ENCODE results near the gene DNAJB8.

Gene DNAJB8

DNA sequence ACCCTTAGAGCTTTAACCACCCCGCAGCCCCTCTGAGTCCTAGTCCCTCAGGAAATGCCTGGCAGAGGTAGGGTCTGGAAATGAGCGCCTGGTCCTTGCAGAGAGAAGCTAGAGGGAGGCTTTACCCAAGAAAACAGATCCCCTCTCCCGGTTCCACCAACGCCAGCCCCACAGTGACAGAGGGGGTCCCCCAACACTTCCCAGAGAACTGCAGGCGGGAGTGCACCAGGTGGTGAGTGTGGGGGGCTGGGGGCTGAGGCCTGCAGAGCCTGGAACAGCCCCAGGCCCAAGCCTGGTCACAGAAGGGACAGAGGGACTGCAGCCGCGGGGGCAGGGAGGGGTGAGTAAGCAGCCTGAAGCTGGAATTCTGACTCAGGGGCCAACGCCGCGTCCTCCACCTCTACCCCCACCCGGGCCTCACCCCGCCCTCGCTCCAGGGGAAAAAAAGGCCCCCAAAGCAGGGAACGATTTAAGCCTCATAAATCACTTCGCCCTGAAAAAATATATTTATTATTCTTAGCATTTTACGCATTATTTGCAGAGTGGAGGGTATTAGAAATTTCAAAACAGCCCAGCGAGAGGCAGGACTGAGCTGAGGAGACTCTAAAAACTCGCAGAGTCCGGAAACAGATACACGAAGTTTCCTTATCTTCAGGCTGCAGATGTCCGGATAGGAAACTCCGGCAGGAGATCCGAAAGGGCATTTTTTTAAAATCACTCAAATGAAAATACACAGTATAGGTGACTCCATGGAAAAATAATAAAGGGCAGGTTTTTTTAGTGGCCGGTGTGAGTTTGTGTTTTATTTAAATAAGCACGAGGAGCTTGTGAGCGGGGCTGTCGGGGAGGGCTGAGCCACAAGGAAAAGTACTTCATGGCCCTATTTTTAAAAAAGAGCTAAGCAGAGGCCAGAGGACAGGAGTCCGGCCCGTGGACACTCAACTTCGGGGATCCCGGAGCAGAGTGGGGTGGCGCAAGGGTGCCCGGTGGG is 16.3 kb upstream of the DNAJB8 start:
- DNase-seq (ENCODE audit: low read depth in 2 of 2): no peak

DNA sequence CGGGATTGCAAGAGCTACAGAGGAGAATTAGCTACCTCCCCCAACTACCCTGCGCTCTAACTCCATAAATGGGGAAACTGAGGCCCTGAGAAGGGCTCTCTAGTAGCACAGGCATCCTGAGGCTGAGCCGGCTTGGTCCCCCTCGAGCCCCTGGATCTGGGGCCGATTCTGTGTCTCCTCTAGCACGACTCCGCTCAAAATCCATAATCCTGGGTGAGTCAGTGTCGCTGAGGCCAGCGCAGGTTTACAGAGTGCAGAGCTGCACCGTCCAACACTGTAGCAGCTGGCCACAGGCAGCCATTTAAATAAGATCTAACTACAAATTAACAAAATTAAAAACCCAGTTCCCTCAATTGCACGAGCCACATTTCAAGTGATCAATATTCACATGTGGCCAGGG is 15.5 kb upstream of the DNAJB8 start:
- no peak for DNase-seq (ENCODE audit: low read depth in 2 of 2)

DNA sequence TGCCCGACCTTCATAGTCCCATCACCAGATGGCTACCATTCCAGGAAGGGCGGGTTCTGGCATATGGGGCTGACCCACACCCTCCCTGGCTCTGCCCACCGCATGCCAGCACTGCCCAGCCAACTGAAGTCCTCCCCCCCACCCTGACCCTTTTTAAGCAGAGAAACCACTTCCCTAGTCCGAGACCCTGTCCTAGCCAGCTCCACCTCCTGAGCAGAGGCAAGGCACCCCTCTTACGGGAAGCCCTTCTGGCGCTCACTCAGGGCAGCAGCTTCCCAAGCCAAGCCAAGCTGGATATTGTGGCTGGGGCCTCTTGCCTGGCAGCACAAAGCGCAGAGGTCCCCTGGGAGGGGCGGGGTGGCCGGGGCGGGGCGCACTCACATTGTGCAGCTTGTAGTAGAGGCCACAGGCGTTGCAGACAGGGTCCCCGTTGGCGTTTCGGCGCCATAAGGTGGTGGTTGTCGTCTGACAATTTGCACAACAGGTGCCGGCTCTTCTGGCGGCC is 14.8 kb upstream of the DNAJB8 start:
- DNase-seq (ENCODE audit: low read depth in 2 of 2): no peak

DNA sequence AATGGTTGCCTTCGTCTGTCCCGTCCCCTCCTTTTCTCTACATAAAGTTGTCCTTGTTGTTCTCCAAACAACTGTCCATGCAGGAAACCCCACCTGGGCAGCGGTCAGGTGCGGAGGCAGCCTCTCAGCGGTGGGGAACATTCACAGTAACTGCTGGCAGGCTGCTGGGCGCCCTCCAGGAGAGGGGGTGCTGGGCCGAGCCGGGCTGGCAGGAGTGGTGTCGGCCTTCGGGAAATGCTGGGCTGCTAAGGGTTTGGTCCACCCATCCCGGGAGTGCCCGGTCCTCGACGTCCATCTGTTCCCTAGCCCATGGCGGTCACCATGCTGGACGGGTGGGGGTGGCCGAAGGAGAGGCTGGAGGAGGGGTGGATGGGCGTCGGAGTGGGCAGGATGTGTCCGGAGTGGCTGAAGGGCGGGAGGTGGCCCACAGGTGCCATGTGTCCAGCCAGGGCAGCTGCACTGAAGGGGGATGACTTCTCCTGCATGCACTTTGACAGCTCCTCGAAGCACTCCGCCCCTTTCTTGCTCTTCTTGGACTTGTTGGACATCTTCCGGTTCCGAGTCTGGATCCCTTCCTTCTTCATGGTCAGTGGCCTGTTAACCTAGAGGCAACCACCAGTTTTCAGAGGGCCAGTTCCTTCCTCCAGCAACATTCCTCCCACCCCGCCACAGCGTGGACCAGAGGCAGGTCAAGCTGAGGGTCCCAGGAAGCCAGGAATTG is 14.2 kb upstream of the DNAJB8 start:
- no peak for DNase-seq (ENCODE audit: low read depth in 2 of 2)

DNA sequence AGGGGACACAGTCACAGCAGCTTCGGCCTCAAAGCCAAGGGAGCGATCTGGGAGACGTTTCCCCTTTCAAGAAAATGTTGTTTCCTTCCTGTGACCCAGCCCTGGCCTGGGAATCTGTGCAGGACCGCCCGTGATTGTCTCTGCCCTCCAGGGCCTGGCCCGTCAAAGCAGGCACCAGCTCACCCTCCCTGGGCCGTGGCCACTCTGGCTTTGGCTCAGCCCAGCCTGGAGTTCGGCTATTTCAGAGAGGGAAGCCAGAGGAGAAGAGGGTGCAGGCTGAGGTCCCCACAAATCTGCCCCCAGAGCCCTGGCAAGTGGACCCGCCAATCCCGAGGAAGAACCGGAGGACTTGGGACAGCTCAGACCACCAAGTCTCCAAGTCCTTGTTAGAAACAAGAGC is 13.6 kb upstream of the DNAJB8 start:
- DNase-seq (ENCODE audit: low read depth in 2 of 2): no peak

DNA sequence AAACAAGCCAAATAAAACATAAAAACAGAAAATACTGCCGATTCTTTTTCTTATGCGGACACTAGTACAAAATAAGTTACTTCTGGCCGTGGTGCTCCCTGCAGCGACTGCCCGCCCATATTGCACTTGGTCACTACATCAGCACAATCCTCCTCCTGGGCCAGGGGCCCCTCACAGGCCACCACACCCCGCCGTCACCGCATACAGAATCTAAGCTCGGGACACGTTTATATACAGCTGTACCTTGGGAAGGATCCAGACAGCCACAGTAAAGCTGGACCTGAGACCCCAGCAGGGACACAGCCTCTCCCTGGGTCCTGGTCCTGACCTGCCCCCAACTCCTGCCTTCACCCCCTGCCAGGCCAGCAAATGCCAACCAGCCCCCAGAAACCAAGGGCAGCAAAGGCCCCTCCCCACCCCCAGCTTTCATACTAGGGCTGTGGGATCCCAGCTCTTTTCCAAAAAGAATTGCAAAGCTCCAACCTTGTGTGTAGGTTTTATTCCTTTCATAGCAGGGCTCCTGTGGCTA is 12.9 kb upstream of the DNAJB8 start:
- DNase-seq (ENCODE audit: low read depth in 2 of 2): no peak

DNA sequence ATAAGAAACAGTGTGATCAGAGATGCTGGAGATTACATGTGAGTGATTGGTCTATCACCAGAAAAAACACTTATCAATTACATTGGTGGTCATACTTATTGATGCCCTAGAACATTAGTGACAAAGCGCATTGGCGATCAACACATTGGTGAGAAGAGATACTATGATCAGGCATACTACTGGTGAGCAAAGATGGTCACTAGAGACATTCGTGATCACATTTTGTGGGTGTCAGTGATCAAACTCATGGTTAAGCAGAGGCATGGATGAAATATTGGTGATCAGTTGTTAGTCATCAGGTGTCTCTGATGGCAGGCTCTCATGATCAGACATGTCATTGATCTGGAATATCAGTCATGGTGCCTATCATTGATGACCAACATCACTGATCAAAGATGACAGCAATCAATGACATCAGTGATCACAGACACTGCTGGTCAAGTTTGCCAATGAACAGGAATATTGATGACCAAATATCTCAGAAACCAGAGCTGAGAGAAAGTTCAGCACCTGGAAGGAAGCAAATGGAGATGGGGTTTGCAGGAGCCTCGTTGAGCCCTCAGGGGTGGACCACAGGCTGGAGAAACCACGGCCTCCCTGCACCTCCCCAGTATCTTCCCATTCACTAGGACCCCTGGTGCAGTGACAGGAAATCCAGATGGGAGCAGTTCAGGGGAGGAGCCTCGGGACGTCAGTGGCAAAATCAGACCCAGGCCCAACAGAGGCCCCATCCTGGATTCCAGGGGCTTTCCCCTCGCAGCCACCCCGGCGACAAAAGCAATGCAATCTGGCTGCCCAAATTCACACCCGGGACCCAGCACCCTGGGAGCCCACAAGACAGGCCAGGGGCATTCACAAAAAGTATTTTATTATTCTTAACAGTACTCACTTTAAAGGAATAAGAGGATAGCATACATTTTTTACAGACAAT is 12.2 kb upstream of the DNAJB8 start:
- no peak for DNase-seq (ENCODE audit: low read depth in 2 of 2)

DNA sequence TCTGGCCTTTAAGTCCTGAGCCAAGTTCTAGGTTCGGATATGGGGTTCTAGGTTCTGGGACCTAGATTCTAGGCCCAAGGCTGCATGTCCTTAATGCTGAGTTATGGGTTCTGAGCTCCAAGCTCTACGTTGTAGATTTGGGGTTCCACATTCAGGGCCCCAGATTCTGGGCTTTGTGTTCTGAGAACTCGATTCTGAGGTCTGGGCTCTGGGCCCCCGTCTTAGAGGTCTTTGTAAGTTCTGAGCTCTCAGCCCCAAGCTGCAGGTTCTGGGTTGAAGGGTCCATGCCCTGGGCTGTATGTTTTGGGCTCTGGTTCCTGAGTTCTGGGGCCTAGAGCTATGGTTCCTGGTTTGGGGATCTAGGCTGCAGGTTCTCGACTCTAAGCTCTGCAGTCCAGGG is 10.0 kb upstream of the DNAJB8 start:
- DNase-seq (ENCODE audit: low read depth in 2 of 2): no peak

DNA sequence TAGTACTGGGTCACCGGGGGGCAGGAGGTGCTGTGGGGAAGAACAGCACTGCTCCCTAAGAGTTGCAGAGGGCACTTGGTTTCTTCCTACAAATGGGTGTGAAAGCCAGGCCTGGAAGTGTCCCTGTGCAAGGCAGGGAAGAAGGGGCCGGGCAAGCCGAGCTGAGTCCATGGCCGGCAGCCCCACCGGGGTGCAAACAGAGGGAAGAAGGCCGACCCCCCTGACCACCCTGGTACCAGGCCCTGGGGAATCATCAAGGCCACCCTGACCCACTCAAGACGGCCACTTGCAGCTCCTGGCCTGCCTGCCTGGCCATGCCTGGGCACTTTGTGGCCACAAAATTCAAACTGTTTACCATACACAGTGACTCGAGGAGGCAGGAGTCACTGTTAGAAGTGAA is 8.7 kb upstream of the DNAJB8 start:
- no peak for DNase-seq (ENCODE audit: low read depth in 2 of 2)

DNA sequence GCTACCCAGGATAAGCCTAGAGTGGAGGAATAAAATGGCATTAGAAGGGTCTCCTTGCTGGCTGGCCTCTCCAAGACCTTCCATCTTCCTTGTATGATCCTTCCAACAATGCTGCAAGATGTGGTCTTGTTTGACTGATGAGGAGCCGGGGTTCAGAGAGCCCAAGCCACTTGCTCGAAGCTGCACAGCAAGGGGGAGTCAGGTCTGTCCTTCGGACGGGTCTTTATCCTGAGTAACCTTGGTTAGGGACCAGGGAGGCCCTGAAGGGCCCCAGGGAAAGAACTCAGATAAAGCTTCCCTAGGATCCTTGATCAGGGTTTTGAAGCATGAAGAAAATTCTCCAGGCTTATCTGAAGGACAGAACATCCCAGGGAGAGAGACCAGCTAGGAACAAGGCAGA is 7.0 kb upstream of the DNAJB8 start:
- no peak for DNase-seq (ENCODE audit: low read depth in 2 of 2)

DNA sequence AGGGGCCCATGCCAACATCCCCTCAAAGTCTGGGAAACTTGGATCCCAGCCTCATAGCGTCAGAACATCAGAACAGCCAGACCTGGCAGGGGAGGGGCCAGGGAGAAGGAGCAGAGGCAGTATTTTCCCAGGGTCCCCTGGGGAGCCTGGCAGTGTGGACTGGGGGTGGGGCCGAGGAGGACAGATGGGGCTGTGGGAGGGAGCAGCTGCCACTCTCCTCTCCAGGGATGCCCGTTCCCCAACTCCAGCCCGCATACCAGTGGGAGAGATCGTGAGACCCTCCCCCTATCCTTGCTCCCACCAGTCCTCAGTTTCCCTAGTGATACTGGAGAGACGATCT is 6.5 kb upstream of the DNAJB8 start:
- DNase-seq (ENCODE audit: low read depth in 2 of 2): no peak

DNA sequence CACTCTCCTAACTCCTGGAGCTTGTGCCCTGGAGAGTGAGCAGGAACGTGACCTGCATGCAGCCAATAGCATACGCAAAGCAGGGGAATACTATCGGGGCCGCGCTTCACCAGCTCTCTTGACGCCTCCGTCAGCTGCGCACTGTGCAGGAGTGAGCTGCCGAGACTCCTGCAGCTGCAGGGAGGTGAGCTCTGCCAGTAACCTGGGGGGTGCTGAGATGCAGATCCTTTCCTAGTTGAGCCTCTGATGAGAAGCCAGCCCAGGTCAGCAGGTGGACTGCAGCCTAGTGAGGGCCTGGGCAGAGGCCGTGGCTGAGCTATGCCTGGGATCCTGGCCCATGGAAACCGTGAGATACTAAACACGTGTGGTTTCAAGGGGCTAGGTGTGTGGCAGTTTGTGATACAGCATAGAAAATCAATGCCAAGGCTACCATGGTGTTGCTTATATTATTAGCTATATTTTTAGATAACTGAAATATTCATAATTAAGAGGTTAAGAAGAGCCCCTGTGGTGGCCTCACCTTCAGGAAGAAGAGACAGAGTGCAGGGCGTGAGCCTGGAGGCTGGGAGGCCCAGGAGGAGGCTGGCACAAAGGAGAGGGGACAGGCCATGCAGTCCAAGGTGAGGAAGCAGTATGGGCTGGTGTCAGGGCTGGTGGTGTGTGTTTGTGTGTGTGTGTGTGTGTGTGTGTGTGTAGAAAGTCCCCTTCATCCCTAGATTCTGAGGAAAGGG is 5.9 kb upstream of the DNAJB8 start:
- DNase-seq (ENCODE audit: low read depth in 2 of 2): no peak

DNA sequence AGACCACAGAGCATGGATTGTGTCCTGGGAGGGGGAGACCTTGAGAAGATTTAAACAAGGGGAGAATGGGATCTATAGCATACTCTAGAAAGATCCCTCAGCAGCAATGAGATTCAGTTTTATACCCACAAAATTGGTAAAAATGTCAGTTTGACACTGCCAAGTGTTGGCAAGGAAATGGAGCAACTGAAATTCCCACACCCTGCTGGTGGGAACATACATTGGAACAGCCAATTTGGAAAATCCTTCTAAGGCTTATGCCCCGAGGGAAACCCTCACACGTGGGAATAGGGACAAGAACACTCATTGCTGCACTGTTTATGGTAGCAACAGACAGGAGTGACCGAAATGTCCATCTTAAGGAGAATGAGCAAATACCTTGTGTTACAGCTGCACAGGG is 5.0 kb upstream of the DNAJB8 start:
- DNase-seq (ENCODE audit: low read depth in 2 of 2): no peak

DNA sequence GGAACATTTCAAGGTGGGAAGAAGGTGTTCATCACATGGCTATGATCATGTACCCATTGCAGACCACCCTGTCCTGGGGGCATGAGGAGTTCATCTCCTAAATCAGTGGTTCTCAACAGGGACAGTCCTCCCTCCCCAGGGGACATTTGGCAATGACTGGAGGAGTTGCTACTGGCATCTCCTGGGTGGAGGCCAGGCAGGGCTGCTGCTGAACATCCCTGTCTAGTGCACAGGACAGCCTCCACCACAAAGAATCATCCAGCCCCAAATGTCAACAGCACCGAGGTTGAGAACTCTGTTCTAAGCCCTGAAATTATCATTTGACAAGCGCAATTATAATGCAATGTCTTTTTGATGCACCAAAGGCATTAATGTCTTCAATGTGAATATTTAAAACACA is 4.4 kb upstream of the DNAJB8 start:
- no peak for DNase-seq (ENCODE audit: low read depth in 2 of 2)

DNA sequence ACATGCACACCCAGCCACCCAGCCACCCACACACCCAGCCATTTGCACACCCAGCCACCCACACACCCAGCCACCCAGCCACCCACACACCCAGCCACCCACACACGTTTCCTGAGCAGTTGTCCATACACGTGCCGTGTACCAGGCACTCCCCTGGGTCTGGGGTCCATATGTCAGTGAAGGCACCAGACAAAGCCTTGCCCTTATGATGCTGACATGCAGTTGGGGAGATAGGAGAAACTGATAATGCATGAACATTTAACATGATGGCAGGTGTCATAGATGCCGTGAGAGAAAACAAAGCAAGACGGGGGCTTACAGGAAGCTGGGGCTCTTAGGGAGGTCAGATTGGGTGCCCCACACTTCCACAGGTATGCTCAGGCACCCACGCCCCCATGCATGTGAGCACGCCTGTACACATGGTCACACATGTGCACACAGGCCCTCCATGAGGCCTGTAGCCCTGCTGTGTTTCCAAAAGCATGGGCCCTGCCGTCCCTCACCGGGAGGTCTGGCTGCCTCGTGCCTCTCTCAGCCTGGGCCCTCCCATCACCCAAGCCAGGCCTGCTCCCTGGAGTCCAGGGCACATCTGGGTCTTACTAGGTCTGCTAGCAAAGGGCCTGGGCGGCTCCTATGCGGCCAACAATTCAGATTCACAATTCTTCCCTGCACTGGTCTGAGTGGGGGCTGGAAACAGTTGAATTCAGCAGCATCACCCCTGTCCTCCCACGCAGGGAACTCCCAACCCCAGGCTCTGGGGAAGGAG is 3.6 kb upstream of the DNAJB8 start:
- no peak for DNase-seq (ENCODE audit: low read depth in 2 of 2)

DNA sequence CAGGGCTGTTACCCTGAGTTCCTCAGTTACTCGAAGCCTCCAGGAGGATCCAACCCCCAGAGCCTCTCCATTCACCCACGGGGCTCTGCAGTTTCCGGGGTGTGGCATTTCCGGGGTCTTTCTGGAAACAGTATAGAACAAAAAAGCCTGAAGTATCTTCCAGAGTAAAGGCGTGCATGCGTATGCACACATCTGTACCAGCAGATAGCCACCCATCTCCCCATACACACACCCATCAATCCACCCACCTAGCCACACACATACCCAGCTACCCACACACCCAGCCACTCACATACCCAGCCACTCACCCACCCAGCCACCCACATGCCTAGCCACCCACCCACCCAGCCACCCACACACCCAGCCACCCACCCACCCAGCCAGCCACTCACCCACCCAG is 2.9 kb upstream of the DNAJB8 start:
- no peak for DNase-seq (ENCODE audit: low read depth in 2 of 2)

DNA sequence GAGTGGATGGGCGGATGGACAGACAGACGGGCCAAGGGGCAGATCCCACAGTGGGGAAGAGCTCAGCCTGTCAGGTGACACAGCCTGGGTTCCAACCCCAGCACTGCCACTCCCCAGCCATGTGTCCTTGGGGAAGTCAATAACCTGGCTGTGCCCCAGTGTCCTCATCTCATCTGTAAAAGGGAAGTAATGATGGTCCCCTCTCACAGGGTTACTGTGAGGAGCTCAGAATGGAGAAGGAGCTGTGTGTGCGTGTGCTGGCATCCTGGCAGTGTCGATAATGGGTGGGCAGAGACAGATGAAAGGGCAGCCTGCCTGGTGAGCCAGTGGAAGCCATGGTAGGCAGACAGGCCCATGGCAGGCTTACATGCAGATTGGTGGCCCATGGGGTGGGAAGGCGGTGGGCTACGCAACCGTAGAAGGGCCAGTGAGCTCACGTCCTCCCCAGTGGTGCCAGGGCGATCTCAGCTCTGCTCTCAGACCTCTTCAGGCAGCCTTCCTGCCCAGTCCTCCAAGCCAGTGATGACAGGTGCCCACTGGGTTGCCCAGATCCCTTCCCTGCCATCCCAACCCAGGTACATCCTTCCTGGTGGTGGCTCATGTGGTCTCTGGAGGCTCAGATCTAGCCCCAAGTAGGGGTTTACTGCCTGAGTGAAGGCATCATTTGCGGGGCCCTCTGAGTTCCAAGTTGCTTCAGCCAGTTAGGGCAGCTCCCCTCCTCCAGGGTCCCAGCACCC is 2.3 kb upstream of the DNAJB8 start:
- DNase-seq (ENCODE audit: low read depth in 2 of 2): no peak

DNA sequence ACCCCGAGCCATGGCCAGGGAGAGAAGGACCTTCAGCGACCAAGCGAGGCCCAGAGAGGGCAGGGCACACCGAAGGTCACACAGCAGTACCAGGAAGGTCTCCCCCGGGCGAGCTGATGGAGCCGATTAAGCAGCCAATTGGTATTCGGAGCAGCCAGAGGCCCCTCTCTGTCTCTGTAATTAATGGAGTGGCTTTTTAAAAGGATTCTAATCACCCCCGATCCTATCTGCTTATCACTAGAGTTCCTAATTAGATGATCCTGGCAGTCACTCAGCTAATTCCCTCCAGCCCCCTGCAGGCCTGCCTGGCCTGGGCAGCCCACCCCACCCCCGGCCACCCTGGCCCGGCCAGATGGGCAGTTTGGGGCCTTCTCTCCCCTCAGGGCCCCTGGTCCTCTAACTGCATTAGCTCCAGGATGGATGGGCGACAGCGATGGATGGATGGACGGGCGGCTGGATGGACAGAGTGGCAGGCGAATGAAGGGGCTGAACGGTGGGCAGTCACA is 1.6 kb upstream of the DNAJB8 start:
- DNase-seq (ENCODE audit: low read depth in 2 of 2): no peak

DNA sequence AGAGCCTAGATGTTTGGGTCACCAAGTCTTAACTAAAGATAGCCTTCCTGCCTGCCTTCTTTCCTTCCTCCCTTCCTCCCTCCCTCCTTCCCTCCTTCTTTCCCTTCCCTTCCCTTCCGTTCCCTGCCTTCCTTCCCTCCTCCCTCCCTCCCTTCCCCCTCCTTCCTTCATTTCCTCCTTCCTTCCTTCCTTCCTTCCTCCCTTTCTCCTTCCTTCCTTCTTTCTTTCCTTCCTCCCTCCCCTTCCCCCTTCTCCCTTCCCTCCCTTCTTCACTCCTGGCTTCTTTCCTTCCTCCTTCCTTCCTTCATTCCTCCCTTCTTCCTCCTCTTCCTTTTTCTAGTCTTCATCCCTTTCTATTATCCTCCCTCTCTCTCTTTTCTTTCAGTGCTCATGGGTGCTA is 2.0 kb downstream of the DNAJB8 start:
- no peak for DNase-seq (ENCODE audit: low read depth in 2 of 2)
